C4-2B (cell line): ENCODE results near the gene SLC25A3.
"Not testable (repeated sequence)": the region's sequence is repeated elsewhere in the genome, so short reads cannot be mapped to it uniquely, and the experiment has no call there.

ENCODE experiments used
- CTCF ChIP-seq: fragments of 450-650 bp; conservative IDR thresholded peaks from 2 replicates; pipeline ENCODE4 v1.5.1; 2017; ENCODE audit warnings: mild to moderate bottlenecking
- ZFX ChIP-seq: fragments of 450-650 bp; IDR thresholded peaks from 2 replicates; pipeline ENCODE4 v1.6.1; 2017

- not testable (repeated sequence) for TF ChIP-seq CTCF, ZFX
Measured at GRCh38 chr12:98576795-98577194, 16.7 kb upstream of the SLC25A3 start.
